ENCODE data around the gene KCNE2. TPM values are rescaled to one million over a fixed set of nuclear protein-coding genes. Genes with fewer than 3 reads are reported as not detected.

KCNE2 gene, protein sequence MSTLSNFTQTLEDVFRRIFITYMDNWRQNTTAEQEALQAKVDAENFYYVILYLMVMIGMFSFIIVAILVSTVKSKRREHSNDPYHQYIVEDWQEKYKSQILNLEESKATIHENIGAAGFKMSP
- total RNA-seq (2014; rRNA removed; shearing (Covaris generic)) (0.28 TPM in 1 of 2 replicates, not detected in the other), polyA plus RNA-seq (2016; fragmentation: Nextera tagmentation; extraction: Ambion mirVana) (0.49 and 0.55 TPM in 2 replicates)
- long read RNA-seq = 0 reads

- H4K20me1 ChIP-seq (replicated peaks; ENCODE audit: insufficient read depth) = no peaks in the 10 kb centered on the region
- H2AFZ ChIP-seq = no peak within 1 kb of the TSS
These were observed at the start of gene KCNE2 for GRCh38 chr21:34363733-34364132. TSS of gene KCNE2 (plus strand) at chr21:34364006. CDS start at chr21:34370479, 6,473 bp downstream.

More at GRCh38 chr21:34363733-34364132, at the start of gene KCNE2:
- Histone ChIP-seq H3K79me2 (replicated peaks; ENCODE audit: insufficient read depth) (no peaks in the 10 kb centered on the region), H3K36me3 (ENCODE audit: insufficient read depth) (no peaks in the 10 kb centered on the region), H3K4me3 (no peak within 1 kb of the TSS), H3K27me3 (ENCODE audit: insufficient read depth) (no peaks in the 10 kb centered on the region), H3K27ac (ENCODE audit: low read depth) (no peak within 1 kb of the TSS), H3F3A (replicated peaks; ENCODE audit: low read depth) (no peaks in the 10 kb centered on the region), H3K4me2 (no peak within 1 kb of the TSS), H3K9me2 (ENCODE audit: insufficient read depth) (no peaks in the 10 kb centered on the region), H3K4me1 (ENCODE audit: insufficient read depth) (no peaks in the 10 kb centered on the region)
- ATAC-seq = no peak
- DNase-seq (ENCODE audit: low spot score) = no peak
- Mint-ChIP-seq H3K9me3 (peaks cover 2% of the 10 kb centered on the region; the same call in 2 of the 3 replicates), H3K27me3 (ENCODE audit: insufficient read depth, low read depth, poor library complexity) (no peaks in the 10 kb centered on the region), H3K27ac (no peak within 1 kb of the TSS), H3K4me3 (no peak within 1 kb of the TSS), H3K36me3 (ENCODE audit: low read depth) (no peaks in the 10 kb centered on the region; the same call in 2 of the 3 replicates), H3K4me1 (peaks cover 10% of the 10 kb centered on the region; the same call in 1 of the 3 replicates)
- TF ChIP-seq CREB1 (CRISPR knock-in tag; IDR thresholded peaks at IDR 0.05; ENCODE audit: low read depth) (no peak), ZNF331 (CRISPR knock-in tag; IDR thresholded peaks at IDR 0.05; ENCODE audit: low read depth) (no peak), POLR2AphosphoS5 (IDR thresholded peaks at IDR 0.05; ENCODE audit: low read depth) (no peak), NANOG (IDR thresholded peaks at IDR 0.05; ENCODE audit: borderline replicate concordance) (no peak), JUNB (IDR thresholded peaks at IDR 0.05; ENCODE audit: unreplicated experiment) (no peak), EZH2phosphoT487 (IDR thresholded peaks at IDR 0.05; ENCODE audit: unreplicated experiment) (no peak), EZH2 (IDR thresholded peaks at IDR 0.05; ENCODE audit: low read depth, unreplicated experiment) (no peak), STAT1 (IDR thresholded peaks at IDR 0.05; ENCODE audit: unreplicated experiment) (no peak), REST (IDR thresholded peaks at IDR 0.05; ENCODE audit: unreplicated experiment) (no peak), ZNF114 (CRISPR knock-in tag; IDR thresholded peaks at IDR 0.05) (no peak)
- TF ChIP-seq, protein P1, sequence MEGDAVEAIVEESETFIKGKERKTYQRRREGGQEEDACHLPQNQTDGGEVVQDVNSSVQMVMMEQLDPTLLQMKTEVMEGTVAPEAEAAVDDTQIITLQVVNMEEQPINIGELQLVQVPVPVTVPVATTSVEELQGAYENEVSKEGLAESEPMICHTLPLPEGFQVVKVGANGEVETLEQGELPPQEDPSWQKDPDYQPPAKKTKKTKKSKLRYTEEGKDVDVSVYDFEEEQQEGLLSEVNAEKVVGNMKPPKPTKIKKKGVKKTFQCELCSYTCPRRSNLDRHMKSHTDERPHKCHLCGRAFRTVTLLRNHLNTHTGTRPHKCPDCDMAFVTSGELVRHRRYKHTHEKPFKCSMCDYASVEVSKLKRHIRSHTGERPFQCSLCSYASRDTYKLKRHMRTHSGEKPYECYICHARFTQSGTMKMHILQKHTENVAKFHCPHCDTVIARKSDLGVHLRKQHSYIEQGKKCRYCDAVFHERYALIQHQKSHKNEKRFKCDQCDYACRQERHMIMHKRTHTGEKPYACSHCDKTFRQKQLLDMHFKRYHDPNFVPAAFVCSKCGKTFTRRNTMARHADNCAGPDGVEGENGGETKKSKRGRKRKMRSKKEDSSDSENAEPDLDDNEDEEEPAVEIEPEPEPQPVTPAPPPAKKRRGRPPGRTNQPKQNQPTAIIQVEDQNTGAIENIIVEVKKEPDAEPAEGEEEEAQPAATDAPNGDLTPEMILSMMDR (conservative IDR thresholded peaks at IDR 0.05; ENCODE audit: low read depth in 2 of 2) = no peak
- TF ChIP-seq, protein P2, sequence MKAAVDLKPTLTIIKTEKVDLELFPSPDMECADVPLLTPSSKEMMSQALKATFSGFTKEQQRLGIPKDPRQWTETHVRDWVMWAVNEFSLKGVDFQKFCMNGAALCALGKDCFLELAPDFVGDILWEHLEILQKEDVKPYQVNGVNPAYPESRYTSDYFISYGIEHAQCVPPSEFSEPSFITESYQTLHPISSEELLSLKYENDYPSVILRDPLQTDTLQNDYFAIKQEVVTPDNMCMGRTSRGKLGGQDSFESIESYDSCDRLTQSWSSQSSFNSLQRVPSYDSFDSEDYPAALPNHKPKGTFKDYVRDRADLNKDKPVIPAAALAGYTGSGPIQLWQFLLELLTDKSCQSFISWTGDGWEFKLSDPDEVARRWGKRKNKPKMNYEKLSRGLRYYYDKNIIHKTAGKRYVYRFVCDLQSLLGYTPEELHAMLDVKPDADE (IDR thresholded peaks at IDR 0.05) = no peak
- TF ChIP-seq, protein P3, sequence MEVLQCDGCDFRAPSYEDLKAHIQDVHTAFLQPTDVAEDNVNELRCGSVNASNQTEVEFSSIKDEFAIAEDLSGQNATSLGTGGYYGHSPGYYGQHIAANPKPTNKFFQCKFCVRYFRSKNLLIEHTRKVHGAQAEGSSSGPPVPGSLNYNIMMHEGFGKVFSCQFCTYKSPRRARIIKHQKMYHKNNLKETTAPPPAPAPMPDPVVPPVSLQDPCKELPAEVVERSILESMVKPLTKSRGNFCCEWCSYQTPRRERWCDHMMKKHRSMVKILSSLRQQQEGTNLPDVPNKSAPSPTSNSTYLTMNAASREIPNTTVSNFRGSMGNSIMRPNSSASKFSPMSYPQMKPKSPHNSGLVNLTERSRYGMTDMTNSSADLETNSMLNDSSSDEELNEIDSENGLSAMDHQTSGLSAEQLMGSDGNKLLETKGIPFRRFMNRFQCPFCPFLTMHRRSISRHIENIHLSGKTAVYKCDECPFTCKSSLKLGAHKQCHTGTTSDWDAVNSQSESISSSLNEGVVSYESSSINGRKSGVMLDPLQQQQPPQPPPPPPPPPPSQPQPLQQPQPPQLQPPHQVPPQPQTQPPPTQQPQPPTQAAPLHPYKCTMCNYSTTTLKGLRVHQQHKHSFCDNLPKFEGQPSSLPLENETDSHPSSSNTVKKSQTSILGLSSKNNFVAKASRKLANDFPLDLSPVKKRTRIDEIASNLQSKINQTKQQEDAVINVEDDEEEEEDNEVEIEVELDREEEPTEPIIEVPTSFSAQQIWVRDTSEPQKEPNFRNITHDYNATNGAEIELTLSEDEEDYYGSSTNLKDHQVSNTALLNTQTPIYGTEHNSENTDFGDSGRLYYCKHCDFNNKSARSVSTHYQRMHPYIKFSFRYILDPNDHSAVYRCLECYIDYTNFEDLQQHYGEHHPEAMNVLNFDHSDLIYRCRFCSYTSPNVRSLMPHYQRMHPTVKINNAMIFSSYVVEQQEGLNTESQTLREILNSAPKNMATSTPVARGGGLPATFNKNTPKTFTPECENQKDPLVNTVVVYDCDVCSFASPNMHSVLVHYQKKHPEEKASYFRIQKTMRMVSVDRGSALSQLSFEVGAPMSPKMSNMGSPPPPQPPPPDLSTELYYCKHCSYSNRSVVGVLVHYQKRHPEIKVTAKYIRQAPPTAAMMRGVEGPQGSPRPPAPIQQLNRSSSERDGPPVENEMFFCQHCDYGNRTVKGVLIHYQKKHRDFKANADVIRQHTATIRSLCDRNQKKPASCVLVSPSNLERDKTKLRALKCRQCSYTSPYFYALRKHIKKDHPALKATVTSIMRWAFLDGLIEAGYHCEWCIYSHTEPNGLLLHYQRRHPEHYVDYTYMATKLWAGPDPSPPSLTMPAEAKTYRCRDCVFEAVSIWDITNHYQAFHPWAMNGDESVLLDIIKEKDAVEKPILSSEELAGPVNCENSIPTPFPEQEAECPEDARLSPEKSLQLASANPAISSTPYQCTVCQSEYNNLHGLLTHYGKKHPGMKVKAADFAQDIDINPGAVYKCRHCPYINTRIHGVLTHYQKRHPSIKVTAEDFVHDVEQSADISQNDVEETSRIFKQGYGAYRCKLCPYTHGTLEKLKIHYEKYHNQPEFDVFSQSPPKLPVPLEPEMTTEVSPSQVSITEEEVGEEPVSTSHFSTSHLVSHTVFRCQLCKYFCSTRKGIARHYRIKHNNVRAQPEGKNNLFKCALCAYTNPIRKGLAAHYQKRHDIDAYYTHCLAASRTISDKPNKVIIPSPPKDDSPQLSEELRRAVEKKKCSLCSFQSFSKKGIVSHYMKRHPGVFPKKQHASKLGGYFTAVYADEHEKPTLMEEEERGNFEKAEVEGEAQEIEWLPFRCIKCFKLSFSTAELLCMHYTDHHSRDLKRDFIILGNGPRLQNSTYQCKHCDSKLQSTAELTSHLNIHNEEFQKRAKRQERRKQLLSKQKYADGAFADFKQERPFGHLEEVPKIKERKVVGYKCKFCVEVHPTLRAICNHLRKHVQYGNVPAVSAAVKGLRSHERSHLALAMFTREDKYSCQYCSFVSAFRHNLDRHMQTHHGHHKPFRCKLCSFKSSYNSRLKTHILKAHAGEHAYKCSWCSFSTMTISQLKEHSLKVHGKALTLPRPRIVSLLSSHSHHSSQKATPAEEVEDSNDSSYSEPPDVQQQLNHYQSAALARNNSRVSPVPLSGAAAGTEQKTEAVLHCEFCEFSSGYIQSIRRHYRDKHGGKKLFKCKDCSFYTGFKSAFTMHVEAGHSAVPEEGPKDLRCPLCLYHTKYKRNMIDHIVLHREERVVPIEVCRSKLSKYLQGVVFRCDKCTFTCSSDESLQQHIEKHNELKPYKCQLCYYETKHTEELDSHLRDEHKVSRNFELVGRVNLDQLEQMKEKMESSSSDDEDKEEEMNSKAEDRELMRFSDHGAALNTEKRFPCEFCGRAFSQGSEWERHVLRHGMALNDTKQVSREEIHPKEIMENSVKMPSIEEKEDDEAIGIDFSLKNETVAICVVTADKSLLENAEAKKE (CRISPR knock-in tag; IDR thresholded peaks at IDR 0.05) = no peak

All from GM23338 (cell line).